HG02973 (cell line): ENCODE measurements around the gene RAB21.
"Not testable (repeated sequence)": the region's sequence is repeated elsewhere in the genome, so short reads cannot be mapped to it uniquely, and the experiment has no call there.

Experiments
- ATAC-seq: cut with Tn5 transposase; IDR thresholded peaks from one replicate; pipeline ENCODE4 v1.9.1; 2021; ENCODE audit warnings: moderate library complexity; ENCODE audit not compliant: unreplicated experiment

Gene RAB21

GRCh38 chr12:71795901-71796300 lies 41.2 kb downstream of the RAB21 start:
- ATAC-seq: no peak

- ATAC-seq: no peak
Measured at GRCh38 chr12:71797531-71797930, 42.9 kb downstream of the RAB21 start.

DNA sequence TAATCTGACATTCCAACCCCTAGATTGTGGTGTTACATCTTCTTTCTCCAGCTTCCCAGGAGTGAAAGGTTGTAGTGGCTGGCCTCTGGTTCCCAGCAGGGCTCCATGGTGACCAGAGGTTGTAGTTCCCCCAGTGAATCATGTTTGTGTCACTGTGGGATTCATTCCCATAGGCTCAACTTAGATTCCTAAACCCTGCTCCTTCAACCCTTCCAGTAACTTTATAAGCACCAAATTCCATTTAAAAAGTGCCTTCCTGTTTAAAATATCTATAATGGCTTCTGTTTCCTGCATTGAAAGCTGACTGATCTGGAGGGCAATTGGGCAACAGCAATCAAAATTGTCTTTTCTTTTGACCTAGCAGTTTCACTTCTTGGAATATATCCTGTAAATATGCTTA lies 44.4 kb downstream of the RAB21 start:
- no peak for ATAC-seq

DNA sequence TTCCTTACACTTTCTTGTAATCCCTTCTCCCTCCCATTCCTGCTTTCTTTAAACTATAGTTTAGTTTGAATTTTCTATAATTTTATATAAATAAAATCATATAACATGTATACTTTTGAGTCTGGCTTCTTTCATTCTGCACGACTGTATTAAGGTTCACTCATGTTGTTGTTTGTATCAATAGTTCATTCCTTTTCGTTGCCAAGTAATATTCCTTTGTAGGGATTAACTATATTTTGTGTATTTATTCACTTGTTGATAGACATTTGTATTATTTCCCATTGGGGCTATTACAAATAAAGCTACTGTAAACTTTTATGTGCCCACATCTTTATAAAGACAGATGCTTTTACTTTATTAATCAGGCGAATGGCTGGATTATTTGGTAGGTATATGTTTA lies 45.5 kb downstream of the RAB21 start:
- no peak for ATAC-seq

DNA sequence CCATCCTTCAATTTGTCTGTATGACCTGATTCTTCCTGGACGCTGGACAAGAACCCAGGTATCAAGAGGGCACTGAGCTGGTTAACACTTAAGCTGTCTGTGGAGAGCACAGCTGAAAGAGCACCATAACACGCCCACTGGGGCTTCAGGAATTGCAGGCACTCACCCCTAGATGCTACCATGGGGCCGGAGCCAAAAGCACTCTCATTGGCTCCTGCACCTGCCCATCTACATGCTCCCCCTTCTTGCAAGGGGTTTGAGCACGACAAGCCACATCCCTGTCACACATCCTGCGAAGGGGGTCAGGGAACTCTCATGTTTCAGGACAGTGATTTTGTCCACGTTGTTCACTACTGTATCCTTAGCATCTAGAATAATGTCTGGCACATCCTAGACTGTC lies 49.8 kb downstream of the RAB21 start:
- no peak for ATAC-seq

DNA sequence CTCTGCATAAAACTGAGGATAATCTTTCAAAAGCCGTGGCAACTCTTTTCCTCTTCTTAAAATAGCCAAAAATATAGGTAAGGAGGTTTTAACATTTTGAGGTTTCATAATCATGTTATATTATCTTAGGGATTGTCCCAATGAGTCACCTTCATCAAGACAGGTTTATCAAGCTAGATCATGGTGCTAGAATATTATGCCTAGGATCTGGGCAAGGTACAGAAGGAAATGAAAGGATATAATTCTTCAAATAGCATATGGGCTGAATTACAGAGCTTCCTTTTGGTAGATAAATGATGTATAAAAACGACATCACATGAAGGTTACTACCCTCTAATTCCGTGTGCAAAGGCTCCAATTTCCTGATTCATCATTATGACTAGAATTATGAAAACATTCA lies 56.3 kb downstream of the RAB21 start:
- no peak for ATAC-seq

DNA sequence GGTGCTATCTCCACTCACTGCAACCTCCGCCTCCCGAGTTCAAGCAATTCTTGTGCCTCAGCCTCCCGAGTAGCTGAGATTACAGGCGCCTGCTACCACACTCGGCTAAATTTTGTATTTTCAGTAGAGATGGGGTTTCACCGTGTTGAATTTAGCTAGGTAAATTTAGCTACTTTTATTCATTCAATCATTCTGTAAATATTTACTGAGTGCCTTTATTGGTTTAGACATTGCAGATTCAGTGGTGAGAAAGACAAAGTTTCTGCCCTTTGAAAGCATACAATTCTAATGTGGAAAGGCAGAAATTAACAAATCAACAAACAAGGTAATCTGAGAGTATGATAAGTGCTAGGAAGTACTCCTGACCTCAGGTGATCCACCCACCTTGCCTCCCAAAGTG lies 60.6 kb downstream of the RAB21 start:
- ATAC-seq: not testable (repeated sequence)

DNA sequence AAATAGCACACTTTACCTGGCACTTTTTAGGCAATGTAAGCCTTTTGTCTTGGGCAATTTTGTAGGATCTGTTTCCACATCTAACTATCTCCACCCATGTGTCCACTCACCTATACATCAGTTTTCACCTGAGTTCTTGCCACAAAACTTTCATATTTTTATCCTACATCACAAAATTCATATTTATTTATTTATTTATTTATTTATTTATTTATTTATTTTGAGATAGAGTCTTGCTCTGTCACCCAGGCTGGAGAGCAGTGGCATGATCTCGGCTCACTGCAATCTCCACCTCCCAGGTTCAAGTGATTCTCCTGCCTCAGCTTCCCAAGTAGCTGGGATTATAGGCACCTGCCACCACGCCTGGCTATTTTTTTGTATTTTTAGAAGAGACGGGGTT lies 67.4 kb downstream of the RAB21 start:
- ATAC-seq: not testable (repeated sequence)

- ATAC-seq: no peak
Measured at GRCh38 chr12:71828813-71829212, 74.2 kb downstream of the RAB21 start.

GRCh38 chr12:71837356-71837755 lies 82.7 kb downstream of the RAB21 start:
- no peak for ATAC-seq

DNA sequence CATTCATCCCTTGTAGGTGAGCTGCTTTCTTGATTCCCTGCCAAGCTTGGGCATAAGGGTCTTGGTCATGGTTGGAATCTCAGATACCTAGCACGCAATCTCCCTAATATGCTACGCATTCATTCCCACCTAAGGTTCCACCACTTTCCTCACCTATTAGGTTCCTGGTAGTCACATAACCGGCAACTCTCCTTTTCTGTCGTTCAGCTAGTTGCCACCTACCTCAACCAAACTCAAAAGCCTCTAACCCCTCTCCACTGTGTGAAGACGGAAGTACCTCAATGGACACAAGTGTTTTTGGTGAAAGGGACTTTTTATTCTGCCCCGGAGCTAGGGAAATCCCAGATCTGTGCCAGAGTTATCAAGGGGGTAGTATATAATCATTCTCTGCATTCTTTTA lies 83.6 kb downstream of the RAB21 start:
- ATAC-seq: no peak

- ATAC-seq: no peak
Measured at GRCh38 chr12:71838676-71839075, 84.0 kb downstream of the RAB21 start.

DNA sequence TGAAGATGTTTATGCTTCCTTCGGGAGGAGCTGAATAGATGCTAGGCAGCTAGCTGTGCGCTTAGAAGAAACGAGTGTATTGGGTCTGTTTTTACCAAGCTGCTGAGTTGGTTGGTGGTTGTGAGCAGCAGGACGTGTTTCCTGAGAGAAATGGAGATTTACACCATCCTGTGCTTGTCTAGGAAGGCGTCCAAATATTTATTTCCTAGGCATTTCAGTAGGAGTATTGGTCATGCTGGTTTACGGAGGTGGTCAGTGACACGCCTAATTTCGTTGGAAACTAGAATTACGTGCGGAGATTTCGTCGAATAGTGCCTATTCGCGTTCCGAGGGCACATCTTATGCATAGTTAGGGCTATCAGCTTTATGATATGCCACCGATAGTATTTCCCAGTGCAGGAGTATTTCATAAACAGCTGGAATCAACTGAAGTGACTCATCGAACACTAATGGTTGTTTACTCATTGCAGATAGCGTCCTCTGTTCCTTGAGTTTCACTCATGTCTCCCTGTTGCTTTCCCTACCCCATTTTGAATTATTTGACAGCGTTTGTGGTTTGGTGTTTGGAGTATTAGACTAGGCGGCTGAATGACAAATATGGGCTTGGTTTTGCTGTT lies 85.7 kb downstream of the RAB21 start:
- ATAC-seq: peak; percentile 26

GRCh38 chr12:71846322-71846940 lies 91.8 kb downstream of the RAB21 start:
- no peak for ATAC-seq

- ATAC-seq: no peak
Measured at GRCh38 chr12:71848212-71848611, 93.5 kb downstream of the RAB21 start.

DNA sequence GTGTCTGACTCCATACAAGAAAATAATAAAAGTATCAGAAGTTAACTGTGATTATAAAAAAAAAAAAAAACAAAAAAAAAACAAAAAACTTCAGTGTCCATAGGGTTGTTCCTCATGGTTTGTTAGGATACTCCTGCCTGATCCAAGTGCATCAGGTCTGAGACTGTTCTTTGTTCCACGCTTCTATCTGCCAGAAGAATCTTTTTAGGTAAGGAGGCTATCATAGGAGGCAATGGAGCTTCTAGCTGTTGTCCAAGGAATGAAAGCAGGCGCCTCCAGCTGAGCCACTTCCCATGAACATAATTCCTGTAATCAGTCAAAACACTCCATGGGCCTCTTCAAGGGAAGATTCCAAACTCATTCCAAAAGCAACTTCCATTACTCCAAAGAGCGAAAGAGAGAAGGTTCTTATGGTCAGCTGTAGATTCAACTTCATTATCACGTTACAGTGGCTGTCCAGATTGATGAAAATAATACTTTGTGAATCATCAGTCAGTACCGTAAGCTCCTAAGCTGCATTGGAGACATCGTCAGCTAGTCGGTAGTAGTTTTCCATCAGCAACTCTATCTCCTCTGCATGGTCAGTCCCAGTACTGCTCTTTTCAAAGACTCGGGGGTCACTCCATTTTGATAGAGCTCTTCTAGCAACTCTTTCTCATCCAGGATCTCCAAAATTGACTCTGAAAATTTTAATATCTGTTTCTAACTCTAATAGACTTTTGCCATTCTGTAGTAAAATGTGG lies 94.6 kb downstream of the RAB21 start:
- ATAC-seq: no peak
